ENCODE measurements around the gene CTNNA3.

Gene CTNNA3

GRCh38 chr10:65940816-65941662, 1755.0 kb downstream of the CTNNA3 start:
- no peak for DNase-seq (ENCODE audit: low read depth in 3 of 3)

GRCh38 chr10:65940105-65940504, 1755.9 kb downstream of the CTNNA3 start:
- DNase-seq (ENCODE audit: low read depth in 3 of 3) = no peak

- no peak for DNase-seq (ENCODE audit: low read depth in 3 of 3)
These were observed 1764.5 kb downstream of the CTNNA3 start for GRCh38 chr10:65931291-65932070.

GRCh38 chr10:65911151-65911835, 1784.7 kb downstream of the CTNNA3 start:
- DNase-seq (ENCODE audit: low read depth in 3 of 3) = no peak

DNA sequence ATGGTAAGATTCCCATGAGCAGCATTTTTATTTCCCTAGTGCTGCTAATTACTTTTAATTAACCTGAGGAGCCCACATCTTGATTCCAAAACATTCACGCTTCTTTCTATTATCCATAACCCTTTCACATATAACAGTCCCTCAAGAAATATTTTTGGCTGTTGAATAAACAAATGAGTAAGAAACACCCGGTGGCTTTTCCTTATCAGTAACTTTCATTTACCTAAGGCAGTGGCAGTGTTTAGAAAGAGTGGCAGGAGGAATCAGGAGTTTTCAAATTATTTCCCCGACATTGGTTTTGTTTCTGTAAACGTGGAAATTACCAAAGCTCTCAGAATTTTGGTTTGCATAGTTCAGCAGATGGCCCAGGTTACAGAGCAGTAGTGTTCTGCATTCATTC, 1785.8 kb downstream of the CTNNA3 start:
- DNase-seq (ENCODE audit: low read depth in 3 of 3) = no peak

- no peak for DNase-seq (ENCODE audit: low read depth in 3 of 3)
These were observed 1788.7 kb downstream of the CTNNA3 start for GRCh38 chr10:65907199-65907712.

GRCh38 chr10:65903620-65904019, 1792.4 kb downstream of the CTNNA3 start:
- DNase-seq (ENCODE audit: low read depth in 3 of 3) = no peak

DNA sequence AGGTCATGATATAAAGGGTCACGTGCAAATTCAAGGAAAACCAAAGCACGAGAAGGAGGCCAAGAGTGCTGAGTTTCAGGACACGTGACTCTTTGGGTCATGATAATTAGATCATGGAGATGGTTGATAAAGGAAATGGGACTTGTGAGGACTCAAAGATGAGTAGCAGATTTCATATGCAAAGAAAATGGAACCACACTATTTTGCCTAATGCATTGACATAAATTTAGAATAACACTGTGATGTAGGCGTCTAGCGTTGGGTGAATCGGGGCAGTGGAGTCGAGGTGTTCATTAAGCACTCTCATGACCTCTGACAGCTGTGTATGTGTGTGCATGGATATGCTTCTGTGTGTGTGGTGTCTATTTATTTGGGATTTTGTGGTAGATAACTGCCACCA, 1795.7 kb downstream of the CTNNA3 start:
- no peak for DNase-seq (ENCODE audit: low read depth in 3 of 3)

DNA sequence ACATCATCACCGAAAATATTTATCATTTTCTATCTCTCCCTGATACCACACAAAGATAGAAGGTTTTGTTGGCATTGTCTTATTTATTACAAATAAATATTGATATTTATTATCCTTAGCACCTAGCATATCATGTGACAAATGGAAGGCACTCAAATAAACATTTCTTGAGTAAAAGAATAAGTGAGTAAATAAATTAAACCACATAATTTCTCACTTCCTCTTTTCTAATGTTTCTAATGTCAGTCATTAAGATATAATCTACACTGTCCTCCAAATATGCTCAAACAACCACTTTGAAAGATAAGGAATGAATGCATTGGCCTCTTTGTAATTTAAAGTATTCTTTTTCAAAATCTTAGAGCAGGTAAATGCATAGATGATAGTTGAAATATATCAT, 1797.9 kb downstream of the CTNNA3 start:
- DNase-seq (ENCODE audit: low read depth in 3 of 3) = no peak

GRCh38 chr10:65894961-65895360, 1801.0 kb downstream of the CTNNA3 start:
- no peak for DNase-seq (ENCODE audit: low read depth in 3 of 3)

DNA sequence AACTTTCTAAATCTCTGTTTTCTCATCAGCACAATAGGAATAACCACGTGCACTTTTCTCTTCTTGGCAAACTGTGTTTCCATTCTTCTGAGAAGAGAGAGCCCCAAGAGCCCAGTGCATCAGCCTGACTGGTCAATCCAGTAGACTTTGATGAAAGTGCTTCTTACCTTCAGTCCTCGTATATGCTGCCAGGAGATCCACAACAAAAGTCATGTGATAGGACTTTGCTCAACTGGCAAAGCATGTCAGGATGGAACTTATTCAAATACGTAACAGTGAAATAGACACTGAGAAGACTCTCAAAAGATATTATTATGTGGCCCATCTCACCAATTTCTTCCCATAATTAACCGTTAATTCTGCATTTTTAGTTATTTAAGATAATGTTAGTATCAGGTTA, 1801.6 kb downstream of the CTNNA3 start:
- DNase-seq (ENCODE audit: low read depth in 3 of 3) = no peak

DNA sequence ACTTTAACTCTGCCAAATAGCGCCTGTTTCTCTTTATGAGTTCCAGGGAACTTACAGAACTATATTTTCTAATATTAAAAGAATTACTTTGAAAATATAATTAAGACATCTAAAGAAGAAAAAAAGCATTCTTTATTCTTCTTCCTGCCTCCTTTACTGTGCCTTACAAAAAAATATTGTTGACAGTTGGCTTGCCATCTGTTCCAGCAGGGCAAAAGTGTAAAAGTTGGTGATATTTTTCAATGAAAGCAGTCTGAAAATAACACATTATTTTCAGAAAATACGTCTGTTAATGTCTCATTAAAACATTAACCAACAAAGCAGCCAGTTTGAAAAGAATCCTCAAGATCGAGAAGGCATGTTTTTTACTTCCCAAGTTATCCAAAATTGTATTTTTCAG, 1802.3 kb downstream of the CTNNA3 start:
- DNase-seq (ENCODE audit: low read depth in 3 of 3) = no peak

GRCh38 chr10:65892284-65892683, 1803.7 kb downstream of the CTNNA3 start:
- no peak for DNase-seq (ENCODE audit: low read depth in 3 of 3)

DNA sequence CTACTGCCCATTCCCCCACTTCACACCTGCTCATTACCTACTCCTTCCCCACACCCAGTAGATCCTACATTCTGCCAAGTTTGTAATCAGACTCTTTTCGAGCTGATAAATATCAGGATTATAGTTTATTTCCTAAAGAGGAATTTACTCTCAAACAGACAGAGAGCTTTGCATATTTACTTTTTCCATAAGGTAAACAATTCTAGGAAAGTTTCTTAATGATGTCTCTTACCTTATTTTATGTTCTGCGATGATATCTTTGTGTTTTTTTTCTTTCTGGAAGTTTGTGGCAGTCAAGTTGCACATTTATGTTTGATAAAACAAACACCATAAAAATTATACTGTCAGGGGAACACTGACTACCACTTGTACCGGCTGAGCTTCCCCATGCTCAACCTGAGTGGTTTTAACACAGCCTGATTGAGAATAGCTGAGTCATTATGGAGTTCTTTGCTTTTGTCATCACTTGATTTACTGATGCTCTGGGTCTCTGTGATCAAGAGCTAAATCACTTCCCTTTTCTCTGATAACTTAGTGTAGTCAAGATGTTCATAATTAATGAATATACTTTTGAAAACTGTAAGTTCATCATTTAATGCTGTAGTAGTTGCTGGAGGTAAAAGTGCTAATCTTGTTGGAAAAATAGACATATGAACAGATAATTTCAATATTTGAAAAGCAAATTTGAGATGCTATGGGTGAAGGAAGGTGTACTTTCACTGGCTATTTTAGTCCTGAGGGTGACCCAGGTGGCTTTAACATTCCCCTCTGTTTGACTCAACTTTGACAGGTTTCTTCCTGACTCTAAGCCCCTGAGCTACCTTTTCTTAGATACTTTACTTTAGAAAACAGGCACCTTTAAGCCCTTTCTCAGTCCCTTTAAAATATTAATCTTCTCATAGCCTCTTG, 1804.7 kb downstream of the CTNNA3 start:
- no peak for DNase-seq (ENCODE audit: low read depth in 3 of 3)

DNA sequence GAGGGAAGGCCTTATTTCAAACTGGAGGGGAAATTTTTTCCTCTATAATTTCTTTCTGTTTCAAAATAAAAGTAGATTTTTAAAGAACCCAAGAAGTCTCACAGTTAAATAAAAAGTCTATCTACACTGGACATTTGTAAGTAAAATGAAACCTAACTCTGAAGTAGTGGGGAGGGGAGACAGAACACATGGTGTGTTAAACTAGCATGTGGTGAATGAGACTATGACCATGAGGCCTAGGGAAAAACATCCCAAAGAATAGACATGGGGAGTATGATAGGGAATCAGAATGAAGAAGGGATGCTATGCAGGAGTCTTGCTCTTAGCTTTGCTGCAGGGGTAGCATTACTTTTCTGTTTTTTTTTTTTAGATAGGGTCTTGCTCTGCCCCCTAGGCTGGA, 1831.5 kb downstream of the CTNNA3 start:
- DNase-seq (ENCODE audit: low read depth in 3 of 3) = no peak

- no peak for DNase-seq (ENCODE audit: low read depth in 3 of 3)
These were observed 1832.0 kb downstream of the CTNNA3 start for GRCh38 chr10:65864036-65864435.

All from stimulated activated CD4-positive, alpha-beta T cell treated with anti-CD3 and anti-CD28 coated beads, TNF-alpha, amount 100 ng/mL, for 4 hours (primary cell).